K562 (cell line): ENCODE measurements around the gene NUDT22. TPM values are rescaled to one million over a fixed set of nuclear protein-coding genes. Genes with fewer than 3 reads are reported as not detected.

Experiments used
- BACH1 ChIP-seq: fragments of 200-800 bp; sonication (Bioruptor generic); IDR thresholded peaks from 2 replicates; pipeline ENCODE4 v1.6.1; 2016; ENCODE audit warnings: missing genetic modification characterization, missing compliant biosample characterization
- BCL6 ChIP-seq: fragments of 250-450 bp; sonication (Bioruptor Pico); IDR thresholded peaks from 2 replicates; pipeline ENCODE4 v1.4.0; 2020
- C11orf30 ChIP-seq: fragments of 450-650 bp; IDR thresholded peaks from 2 replicates; pipeline ENCODE4 v1.6.1; 2016; ENCODE audit warnings: low read depth, mild to moderate bottlenecking
- CTBP1 ChIP-seq: fragments of 450-650 bp; IDR thresholded peaks from 2 replicates; pipeline ENCODE4 v1.6.1; 2016; ENCODE audit warnings: borderline replicate concordance
- GTF3C2 ChIP-seq: IDR thresholded peaks from 3 replicates; pipeline ENCODE4 v1.6.1; 2011; ENCODE audit warnings: borderline replicate concordance, mild to moderate bottlenecking, moderate library complexity; ENCODE audit not compliant: insufficient read length; ENCODE audit errors: extremely low read depth
- HMG20B ChIP-seq: fragments of 250-450 bp; sonication (Bioruptor Pico); IDR thresholded peaks from 2 replicates; pipeline ENCODE4 v1.5.0; 2021; ENCODE audit warnings: mild to moderate bottlenecking
- MLLT1 ChIP-seq, 2 experiments: fragments of 450-650 bp; IDR thresholded peaks; 2 replicates each; pipeline ENCODE4 v1.6.1; 2016
- MLX ChIP-seq, 2 experiments: fragments of 450-650 bp in 1 of 2; sonication (generic) in 1 of 2; formaldehyde crosslinking; conservative IDR thresholded peaks; 2 replicates each; pipeline versions ENCODE4 v1.4.0 to v1.8.1; 2020 to 2022; ENCODE audit warnings: mild to moderate bottlenecking in 1 of 2, missing genetic modification reagents in 1 of 2
- MNT ChIP-seq, 2 experiments: fragments of 450-650 bp; conservative IDR thresholded peaks; 2 replicates each; pipeline ENCODE4 v1.6.1; 2017; ENCODE audit warnings: mild to moderate bottlenecking in 2 of 2, moderate library complexity in 2 of 2
- NFIX ChIP-seq: fragments of 250-450 bp; sonication (Bioruptor Pico); IDR thresholded peaks from 2 replicates; pipeline ENCODE4 v1.4.0; 2020; ENCODE audit warnings: low read depth, mild to moderate bottlenecking, moderate library complexity
- RBM14 ChIP-seq: fragments of 200-400 bp; formaldehyde crosslinking; IDR thresholded peaks from 2 replicates; pipeline ENCODE4 v1.6.1; 2018; ENCODE audit warnings: low read depth, mild to moderate bottlenecking, low read length, moderate library complexity, borderline replicate concordance; ENCODE audit not compliant: insufficient read depth
- RUNX1 ChIP-seq: sonication (generic); IDR thresholded peaks from 2 replicates; pipeline ENCODE4 v1.6.1; 2016; ENCODE audit warnings: antibody characterized with exemption, low read depth
- SMARCE1 ChIP-seq: fragments of 450-650 bp; IDR thresholded peaks from 2 replicates; pipeline ENCODE4 v1.7.1; 2016; ENCODE audit warnings: mild to moderate bottlenecking
- SRSF7 ChIP-seq: fragments of 200-400 bp; formaldehyde crosslinking; optimal IDR thresholded peaks from 2 replicates; pipeline ENCODE3; 2017; ENCODE audit warnings: mild to moderate bottlenecking, low read depth, low read length
- TARDBP ChIP-seq: fragments of 450-650 bp; IDR thresholded peaks from 2 replicates; pipeline ENCODE4 v1.6.1; 2016
- TCFL5 ChIP-seq: fragments of 250-450 bp; sonication (Bioruptor Pico); conservative IDR thresholded peaks from 2 replicates; pipeline ENCODE4 v1.6.1; 2021; ENCODE audit warnings: mild to moderate bottlenecking, moderate library complexity, matching md5 sums
- U2AF1 ChIP-seq: fragments of 200-400 bp; formaldehyde crosslinking; optimal IDR thresholded peaks from 2 replicates; pipeline ENCODE3; 2017; ENCODE audit warnings: mild to moderate bottlenecking, low read depth, low read length, moderate library complexity
- ZNF165 ChIP-seq: fragments of 250-450 bp; sonication (Bioruptor Pico); IDR thresholded peaks from 2 replicates; pipeline ENCODE4 v1.4.0; 2020; ENCODE audit warnings: borderline replicate concordance
- ZNF740 ChIP-seq, 3 experiments: fragments of 200-800 bp in 1 of 3; sonication (Bioruptor generic) in 1 of 3; sonication (generic) in 1 of 3; formaldehyde crosslinking in 1 of 3; IDR thresholded peaks; 2 replicates each; pipeline versions ENCODE4 v1.6.1 to v1.8.0; 2016 to 2022; ENCODE audit warnings: mild to moderate bottlenecking in 2 of 3, missing compliant biosample characterization in 2 of 3, missing genetic modification characterization in 2 of 3, missing genetic modification reagents in 1 of 3
- ZSCAN29 ChIP-seq: fragments of 450-650 bp; IDR thresholded peaks from 2 replicates; pipeline ENCODE4 v1.6.1; 2017
- polyA plus RNA-seq, 8 experiments: library from polyadenylated mRNA; depleted of rRNA in 4 of 8; stranded (reverse) in 5 of 8; unstranded in 3 of 8; fragments of >200 nt; fragmentation: Nextera tagmentation in 2 of 8; fragmentation: Illumina TruSeq in 1 of 8; extraction: Ambion mirVana in 2 of 8; extraction: Trizol in 1 of 8; gene quantifications; 2 replicates each; pipeline versions ENCODE4 v1.2.1 to v1.2.3, GENCODE V29; 2011 to 2014; ENCODE audit warnings: inconsistent platforms in 1 of 8, missing spikeins in 1 of 8
- total RNA-seq, 7 experiments: library from RNA; depleted of rRNA in 6 of 7; stranded (reverse); fragments of >200 nt in 6 of 7; fragmentation: Illumina TruSeq in 2 of 7; extraction: Trizol in 2 of 7; gene quantifications; 2 replicates each; pipeline versions ENCODE4 v1.2.1 to v1.2.3, GENCODE V29; 2011 to 2021; ENCODE audit warnings: low replicate concordance in 1 of 7

NUDT22 gene
- total and polyA plus RNA-seq, 9 of the 15 experiments (the other 6 are each of a cell fraction or from before 2014, with no cell fraction given) = 6.3 to 92.6 (median 37.4) TPM

GRCh38 chr11:64241491-64242374 lies 15.7 kb downstream of the NUDT22 start (continued):
- no peak for TF ChIP-seq NFIX (CRISPR knock-in tag)
- no peak for TF ChIP-seq C11orf30
- TF ChIP-seq BACH1 = no peak
- peak; percentile 72 for TF ChIP-seq U2AF1
- no peak for TF ChIP-seq CTBP1
- no peak; the same call in 1 of the 2 replicates for TF ChIP-seq RUNX1
- TF ChIP-seq ZSCAN29 = no peak
- no peak for TF ChIP-seq HMG20B
- no peak for TF ChIP-seq SRSF7
- no peak for TF ChIP-seq ZNF740 (CRISPR knock-in tag; IDR thresholded peaks at IDR 0.05)
- no peak for TF ChIP-seq ZNF740 (tag; IDR thresholded peaks at IDR 0.05)
- no peak for TF ChIP-seq GTF3C2
- no peak for TF ChIP-seq SMARCE1
- no peak for TF ChIP-seq TCFL5 (CRISPR knock-in tag)
- TF ChIP-seq RBM14 = no peak
- TF ChIP-seq TARDBP = no peak
- no peak; a peak in 1 of 4 replicates for TF ChIP-seq MNT (conservative IDR thresholded peaks at IDR 0.05)
- TF ChIP-seq ZNF165 (CRISPR knock-in tag) = no peak
- TF ChIP-seq BCL6 (CRISPR knock-in tag) = no peak
- TF ChIP-seq MLX (CRISPR knock-in tag; conservative IDR thresholded peaks at IDR 0.05) = no peak
- no peak for TF ChIP-seq MLLT1 (IDR thresholded peaks at IDR 0.05)
